ENCODE results near the gene LANCL2.
A peak's percentile ranks its signal among the peaks of the same experiment; 100 is the strongest.
"Not testable (repeated sequence)": the region's sequence is repeated elsewhere in the genome, so short reads cannot be mapped to it uniquely, and the experiment has no call there.

Gene LANCL2

DNA sequence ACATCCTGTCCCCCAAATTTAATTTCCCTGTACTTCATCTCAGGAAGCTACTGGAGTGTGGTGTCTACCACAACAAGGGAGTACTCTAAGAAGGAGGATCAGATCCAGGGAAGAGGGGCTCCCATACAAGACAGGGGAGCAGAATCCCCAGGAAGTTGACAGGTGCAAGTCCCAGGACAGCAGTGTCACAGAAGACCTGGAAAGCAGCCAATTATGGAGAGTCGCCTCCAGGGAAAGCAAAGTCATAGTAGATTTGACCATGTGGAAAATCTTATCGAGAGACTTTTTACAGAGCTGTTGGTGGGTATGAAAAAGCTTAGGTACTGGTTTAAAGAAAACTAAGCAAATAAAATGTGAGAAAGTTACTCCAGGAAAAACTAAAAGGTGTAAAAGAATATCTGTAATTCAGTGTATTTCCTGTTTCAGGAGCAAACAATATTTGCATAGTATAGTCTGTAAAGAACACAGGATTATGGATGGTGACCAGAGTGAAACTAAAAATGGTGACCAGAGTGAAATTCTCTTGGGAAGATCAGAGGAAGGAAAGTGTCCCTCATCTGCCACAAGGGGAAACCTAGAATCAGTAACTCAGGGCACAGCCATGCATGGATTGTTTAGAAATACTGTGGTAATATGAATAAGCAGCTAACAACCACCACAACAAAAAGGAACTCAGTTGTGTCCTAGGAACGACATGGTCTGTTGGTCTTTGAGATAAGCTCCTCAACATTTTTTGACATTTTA is 44.5 kb downstream of the LANCL2 start:
- DNase-seq (no peak), ATAC-seq (no peak)

DNA sequence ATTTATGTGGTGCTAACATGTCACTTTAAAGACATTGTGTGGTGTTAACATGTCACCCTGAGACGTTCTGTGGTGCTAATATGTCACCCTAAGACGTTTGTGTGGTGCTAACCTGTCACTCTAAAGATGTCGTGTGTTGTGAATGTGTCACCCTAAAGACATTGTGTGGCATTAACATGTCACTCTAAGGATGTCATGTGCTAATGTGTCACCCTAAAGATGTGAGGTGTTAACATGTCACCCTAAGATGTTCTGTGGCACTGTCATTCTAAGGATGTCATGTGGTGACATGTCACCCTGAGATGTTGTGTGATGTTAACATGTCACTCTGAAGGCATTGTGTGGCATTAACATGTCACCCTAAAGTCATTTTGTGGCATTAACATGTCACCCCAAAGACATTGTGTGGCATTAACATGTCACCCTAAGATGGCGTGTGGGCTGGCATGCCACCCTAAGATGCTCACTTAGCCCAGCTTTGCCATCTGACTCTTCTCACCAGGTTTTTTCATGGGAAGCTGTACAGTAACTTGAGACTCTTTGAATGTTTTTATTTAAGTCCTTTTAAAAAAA is 45.6 kb downstream of the LANCL2 start:
- ATAC-seq (no peak), DNase-seq (no peak)

DNA sequence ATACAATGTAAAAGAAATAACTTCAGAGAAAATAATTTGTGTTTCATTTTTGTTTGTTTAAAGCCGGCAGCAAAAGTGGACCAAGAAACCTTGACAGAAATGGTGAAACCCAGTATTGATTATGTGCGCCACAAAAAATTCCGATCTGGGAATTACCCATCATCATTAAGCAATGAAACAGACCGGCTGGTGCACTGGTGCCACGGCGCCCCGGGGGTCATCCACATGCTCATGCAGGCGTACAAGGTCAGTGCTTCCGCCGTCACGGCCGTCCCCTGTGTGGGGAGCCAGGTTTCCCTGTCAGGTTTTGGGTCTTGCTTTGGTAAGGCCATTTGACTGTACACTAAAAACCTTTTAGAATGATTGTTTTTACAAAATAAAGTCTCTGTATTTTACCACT is 46.7 kb downstream of the LANCL2 start:
- no peak for DNase-seq
- no peak for ATAC-seq

DNA sequence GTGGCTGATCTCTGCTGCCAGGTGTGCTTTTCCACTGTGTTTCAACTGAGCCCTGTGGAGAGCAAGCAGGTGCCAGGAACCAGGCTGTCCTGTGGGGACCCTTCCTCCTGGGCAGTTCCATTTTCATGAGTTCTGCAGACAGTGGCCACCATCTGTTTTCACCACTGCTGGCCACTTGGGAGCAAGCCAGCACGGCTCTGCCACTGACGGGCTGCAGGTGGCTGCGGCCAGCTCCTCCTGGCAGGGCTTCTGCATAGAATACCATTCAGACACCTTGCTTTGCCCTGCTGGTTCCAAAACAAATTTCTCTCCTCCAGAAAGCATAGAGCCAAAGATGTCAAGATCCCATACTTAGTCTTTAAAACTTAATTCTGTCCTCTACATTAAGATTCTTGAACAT is 48.3 kb downstream of the LANCL2 start:
- DNase-seq = no peak
- ATAC-seq = no peak

DNA sequence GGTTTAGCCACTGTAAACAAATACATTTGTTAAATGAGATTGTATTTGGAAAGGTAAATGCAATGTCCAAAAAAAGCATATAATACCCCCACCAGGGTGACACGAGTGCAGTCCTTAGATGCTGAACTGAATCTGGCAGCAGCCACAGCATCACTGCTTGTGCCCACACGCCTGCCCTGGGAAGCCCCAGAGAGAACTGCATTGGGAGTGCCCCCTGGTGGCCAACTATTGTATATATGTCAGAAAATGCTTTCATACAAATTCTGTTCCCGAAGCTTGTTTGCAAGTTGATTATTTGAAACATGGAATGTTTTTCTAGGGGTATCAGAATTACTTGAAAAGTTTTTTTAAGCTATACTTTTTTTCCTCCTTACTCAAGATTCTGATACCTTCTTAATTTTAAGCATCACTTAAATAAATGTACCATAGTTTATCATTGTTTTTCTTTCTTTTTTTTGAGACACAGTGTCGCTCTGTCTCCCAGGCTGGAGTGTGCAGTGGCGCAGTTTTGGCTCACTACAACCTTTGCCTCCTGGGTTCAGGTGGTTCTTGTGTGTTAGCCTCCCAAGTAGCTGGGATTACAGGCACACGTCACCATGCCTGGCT is 50.1 kb downstream of the LANCL2 start:
- ATAC-seq (peak; percentile 86), DNase-seq (peak; percentile 89)

DNA sequence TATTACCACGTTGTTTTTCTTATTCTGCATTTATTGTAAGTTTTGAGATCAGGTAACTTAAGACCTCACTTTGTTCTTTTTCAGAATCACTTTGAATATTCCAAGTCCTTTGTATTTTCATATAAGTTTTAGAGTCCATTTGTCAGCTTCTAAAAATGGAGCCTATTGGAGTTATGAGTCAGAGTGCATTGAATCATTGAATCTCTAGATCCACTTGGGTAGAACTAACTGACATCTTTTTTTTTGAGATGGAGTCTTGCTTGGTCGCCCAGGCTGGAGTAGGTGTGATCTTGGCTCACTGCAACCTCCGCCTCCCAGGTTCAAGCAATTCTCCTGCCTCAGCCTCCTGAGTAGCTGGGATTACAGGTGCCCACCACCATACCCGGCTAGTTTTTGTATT is 52.3 kb downstream of the LANCL2 start:
- not testable (repeated sequence) for DNase-seq, ATAC-seq

- no peak for ATAC-seq
- no peak for DNase-seq
These were observed 55.4 kb downstream of the LANCL2 start for GRCh38 chr7:55420530-55420929.

DNA sequence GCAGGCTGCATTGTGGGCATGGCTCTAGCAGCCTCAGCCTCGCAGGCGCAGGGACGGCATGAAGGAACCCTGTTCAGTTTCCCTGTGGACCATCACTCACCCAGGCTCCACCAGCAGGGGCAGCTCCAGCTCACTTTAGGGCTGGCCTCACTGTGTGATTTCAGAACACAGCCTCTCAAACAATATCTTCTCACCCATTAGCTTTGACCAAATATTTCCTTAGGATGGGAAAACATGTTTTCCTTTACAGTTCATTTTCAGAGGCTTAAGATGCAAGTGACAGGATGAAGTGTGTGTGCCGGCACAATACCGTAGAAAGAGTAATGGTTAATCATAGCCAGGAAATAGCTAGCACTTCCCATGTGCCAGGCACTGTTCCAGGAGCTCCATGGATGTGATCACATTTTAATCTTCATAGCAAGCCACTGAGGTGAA is 58.2 kb downstream of the LANCL2 start:
- DNase-seq = no peak

GRCh38 chr7:55423891-55424290 is 58.8 kb downstream of the LANCL2 start:
- ATAC-seq (no peak), DNase-seq (no peak)

More for the DNA sequence above, 58.2 kb downstream of the LANCL2 start:
- ATAC-seq = no peak

- ATAC-seq (no peak), DNase-seq (no peak)
These were observed 60.1 kb downstream of the LANCL2 start for GRCh38 chr7:55425141-55425752.

DNA sequence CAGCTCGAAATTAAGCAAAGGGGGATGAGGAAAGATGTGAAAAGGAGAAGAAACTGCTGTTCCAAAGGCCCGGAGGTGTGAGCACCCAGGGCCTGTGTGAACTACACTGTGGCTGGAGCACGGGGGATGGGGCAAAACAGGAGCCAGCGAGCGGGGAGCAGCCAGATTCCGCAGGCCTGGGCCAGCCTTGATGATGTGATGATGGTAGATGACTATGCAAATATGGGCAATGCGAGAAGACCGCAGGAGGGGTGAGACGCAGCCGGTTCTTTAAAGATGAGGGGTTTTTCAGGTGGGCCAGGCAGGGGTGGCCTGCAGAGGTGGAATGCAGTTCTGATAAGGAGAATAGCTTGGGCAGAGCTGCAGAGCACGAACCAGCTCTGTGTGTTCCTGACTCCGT is 61.5 kb downstream of the LANCL2 start:
- ATAC-seq = no peak

DNA sequence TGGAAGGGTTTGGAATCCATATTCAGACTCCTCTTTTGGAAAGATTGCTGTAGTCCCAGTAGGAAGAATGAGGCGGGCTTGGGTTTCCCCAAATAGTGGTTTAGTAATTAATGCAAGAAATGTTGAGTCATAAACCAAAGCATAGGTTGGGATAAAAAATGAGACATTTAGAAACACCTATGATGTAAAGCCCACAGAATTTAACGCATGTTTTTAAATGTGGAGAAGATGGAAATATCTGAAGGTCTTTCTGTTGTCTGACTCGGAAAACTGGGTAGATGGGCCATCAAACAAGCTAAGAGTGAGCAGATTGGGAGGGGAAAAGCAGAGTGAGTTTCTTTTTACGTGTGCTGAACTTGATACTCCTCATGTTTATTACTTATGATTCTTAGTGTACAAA is 62.2 kb downstream of the LANCL2 start:
- DNase-seq (no peak), ATAC-seq (peak; percentile 65)

More for the DNA sequence above, 61.5 kb downstream of the LANCL2 start:
- DNase-seq = no peak

DNA sequence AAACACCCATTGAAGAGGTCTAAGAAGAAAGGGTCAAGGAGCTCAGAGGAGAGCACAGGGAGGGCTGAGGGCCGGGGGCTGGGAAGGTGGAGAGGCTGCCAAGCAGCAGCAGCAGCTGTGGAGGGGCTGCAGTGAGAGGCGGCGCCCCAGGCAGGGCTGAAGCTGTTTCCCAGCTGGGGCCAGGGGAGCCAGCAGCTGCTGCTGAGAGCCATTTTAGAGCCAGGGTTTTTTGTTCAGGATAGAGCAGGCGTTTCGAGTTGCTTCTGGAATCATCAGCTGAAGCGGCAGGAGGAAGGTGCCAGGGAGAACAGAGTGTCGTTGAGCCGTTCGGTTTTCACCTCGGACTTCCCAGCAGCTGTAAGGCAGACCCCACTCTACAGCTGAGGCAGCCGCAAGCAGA is 62.7 kb downstream of the LANCL2 start:
- ATAC-seq (no peak), DNase-seq (no peak)

GRCh38 chr7:55429835-55430499 is 64.8 kb downstream of the LANCL2 start:
- ATAC-seq = no peak
- no peak for DNase-seq

GRCh38 chr7:55431898-55432297 is 66.8 kb downstream of the LANCL2 start:
- DNase-seq (no peak), ATAC-seq (no peak)

- DNase-seq = no peak
- no peak for ATAC-seq
These were observed 67.4 kb downstream of the LANCL2 start for GRCh38 chr7:55432506-55432905.

GRCh38 chr7:55432939-55433784 is 68.0 kb downstream of the LANCL2 start:
- ATAC-seq (no peak), DNase-seq (peak; percentile 15)

DNA sequence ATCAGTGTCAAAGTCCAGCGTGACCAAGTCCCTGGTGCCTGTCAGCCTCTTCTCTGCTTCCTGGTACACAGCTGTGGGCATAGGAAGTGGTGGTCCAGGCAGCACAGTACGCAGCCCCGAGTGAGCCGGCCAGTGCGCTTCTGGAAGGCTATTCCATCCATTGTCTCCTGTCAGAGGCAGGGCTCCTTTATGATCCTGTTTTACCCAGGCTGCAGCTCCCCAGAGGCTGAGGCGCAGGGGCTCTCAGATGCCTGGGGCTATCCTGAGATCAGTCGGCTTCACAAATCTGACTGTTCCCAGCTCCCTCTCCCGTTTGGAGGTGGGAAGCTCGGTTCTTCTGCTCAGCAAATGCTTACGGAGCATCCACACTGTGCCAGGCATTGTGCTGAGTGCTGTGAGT is 70.3 kb downstream of the LANCL2 start:
- ATAC-seq (no peak), DNase-seq (no peak)

DNA sequence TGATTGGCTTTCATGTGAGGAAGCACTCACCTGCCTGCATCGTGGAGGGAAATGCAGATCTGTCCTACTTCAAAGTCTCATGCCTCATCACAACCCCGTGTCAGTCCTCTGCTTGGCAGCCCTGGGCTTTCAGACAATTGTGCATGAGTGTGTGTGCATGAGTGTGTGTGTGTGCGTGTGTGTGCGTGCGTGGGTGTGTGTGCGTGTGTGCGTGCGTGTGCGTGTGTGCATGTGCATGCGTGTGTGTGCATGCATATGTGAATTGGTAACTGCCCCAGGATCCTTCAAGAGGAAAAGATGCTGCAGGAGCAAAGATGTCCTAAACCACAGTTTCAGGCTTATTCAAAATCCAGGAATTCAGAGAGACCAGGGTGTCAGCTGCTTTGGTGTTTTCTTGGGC is 71.3 kb downstream of the LANCL2 start:
- DNase-seq (no peak), ATAC-seq (no peak)

DNA sequence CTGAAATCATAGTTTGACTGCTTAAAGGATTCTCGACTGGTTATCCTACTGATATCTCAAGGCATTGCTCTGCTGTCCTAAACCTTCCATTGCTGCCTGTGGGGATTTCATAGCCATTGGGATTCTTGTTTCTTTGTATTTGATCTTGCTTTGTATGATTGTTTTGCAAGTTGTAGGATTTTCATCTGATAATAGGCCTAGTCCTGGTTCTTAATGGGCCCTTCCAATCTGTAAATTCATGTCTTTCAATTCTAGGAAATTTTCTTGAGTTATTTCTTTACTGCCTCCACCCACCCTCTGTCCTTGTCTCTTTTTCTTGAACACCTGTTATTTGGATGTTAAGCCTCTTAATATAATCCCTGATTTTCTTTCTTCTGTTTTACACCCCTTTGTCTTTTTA is 72.2 kb downstream of the LANCL2 start:
- ATAC-seq (no peak), DNase-seq (no peak)

GRCh38 chr7:55438085-55438756 is 73.1 kb downstream of the LANCL2 start:
- ATAC-seq (no peak), DNase-seq (no peak)
